ENCODE data around the gene SP100.
A peak's percentile ranks its signal among the peaks of the same experiment; 100 is the strongest.
"Not testable (repeated sequence)": the region's sequence is repeated elsewhere in the genome, so short reads cannot be mapped to it uniquely, and the experiment has no call there.

The SP100 gene

GRCh38 chr2:230419181-230419580 is 3.2 kb downstream of the SP100 start:
- no peak for DNase-seq (ENCODE audit: low spot score)

- DNase-seq (ENCODE audit: low spot score), result no peak
Measured at GRCh38 chr2:230422149-230422548, 6.1 kb downstream of the SP100 start.

GRCh38 chr2:230423851-230424458 is 8.0 kb downstream of the SP100 start:
- no peak for DNase-seq (ENCODE audit: low spot score)

GRCh38 chr2:230425377-230425776 is 9.4 kb downstream of the SP100 start:
- no peak for DNase-seq (ENCODE audit: low spot score)

- no peak for DNase-seq (ENCODE audit: low spot score)
Measured at GRCh38 chr2:230429513-230429912, 13.5 kb downstream of the SP100 start.

- DNase-seq (ENCODE audit: low spot score), result no peak
Measured at GRCh38 chr2:230430957-230431910, 15.2 kb downstream of the SP100 start.

- no peak for DNase-seq (ENCODE audit: low spot score)
Measured at GRCh38 chr2:230434677-230435324, 18.8 kb downstream of the SP100 start.

- DNase-seq (ENCODE audit: low spot score), result no peak
Measured at GRCh38 chr2:230435431-230435830, 19.4 kb downstream of the SP100 start.

- DNase-seq (ENCODE audit: low spot score), result not testable (repeated sequence)
Measured at GRCh38 chr2:230439121-230439520, 23.1 kb downstream of the SP100 start.

GRCh38 chr2:230439590-230439989 is 23.6 kb downstream of the SP100 start:
- peak; percentile 49 for DNase-seq (ENCODE audit: low spot score)

- DNase-seq (ENCODE audit: low spot score), result peak; percentile 57
Measured at GRCh38 chr2:230441227-230441897, 25.4 kb downstream of the SP100 start.

GRCh38 chr2:230443541-230443940 is 27.5 kb downstream of the SP100 start:
- no peak for DNase-seq (ENCODE audit: low spot score)

GRCh38 chr2:230444832-230445231 is 28.8 kb downstream of the SP100 start:
- DNase-seq (ENCODE audit: low spot score), result no peak

- no peak for DNase-seq (ENCODE audit: low spot score)
Measured at GRCh38 chr2:230447036-230447435, 31.0 kb downstream of the SP100 start.

- DNase-seq (ENCODE audit: low spot score), result peak; percentile 41
Measured at GRCh38 chr2:230447455-230448451, 31.8 kb downstream of the SP100 start.

- no peak for DNase-seq (ENCODE audit: low spot score)
Measured at GRCh38 chr2:230449901-230450467, 34.0 kb downstream of the SP100 start.

GRCh38 chr2:230453006-230453405 is 37.0 kb downstream of the SP100 start:
- DNase-seq (ENCODE audit: low spot score), result no peak

GRCh38 chr2:230455005-230455684 is 39.1 kb downstream of the SP100 start:
- DNase-seq (ENCODE audit: low spot score), result no peak

- peak; percentile 10 for DNase-seq (ENCODE audit: low spot score)
Measured at GRCh38 chr2:230457073-230457768, 41.2 kb downstream of the SP100 start.
